Measurements from ENCODE around the gene CACNB4.

Gene CACNB4

DNA sequence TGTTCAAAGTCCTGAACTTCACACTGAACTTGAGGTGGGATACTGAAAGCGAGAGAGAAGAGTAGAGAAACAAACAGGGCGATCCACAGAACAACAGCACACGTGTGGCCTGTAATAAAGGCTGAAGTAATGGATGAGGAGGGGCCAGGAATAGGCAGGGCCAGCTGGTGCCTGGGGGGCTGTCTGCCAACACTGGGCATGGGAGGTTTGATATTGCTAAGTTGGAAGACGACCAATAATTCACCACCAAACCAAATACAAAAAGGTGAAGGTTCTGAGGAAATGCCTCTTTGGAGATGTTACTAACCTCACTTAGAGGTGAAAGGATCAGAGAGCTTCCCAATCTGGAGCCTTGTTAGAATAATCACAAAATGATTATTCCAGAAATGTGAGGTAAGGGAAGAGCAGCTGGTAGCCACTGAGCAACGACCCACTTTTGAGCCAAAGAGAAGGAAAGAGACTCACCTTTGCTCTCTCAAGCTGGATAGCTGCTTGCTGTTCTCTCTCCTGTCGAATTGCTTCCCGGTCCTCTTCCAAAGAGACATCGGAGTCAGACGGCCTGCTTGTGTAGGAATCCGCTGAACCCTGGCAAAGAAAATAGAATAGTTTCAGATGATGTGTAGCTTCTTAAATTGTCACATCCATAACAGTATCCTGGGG lies 215.9 kb downstream of the CACNB4 start:
- Histone ChIP-seq H3K27me3 (ENCODE audit: insufficient read depth, low read length, poor library complexity, severe bottlenecking) (no peaks in the 10 kb centered on the region), H3K9me2 (replicated peaks; ENCODE audit: low read depth, low read length) (no peaks in the 10 kb centered on the region), H3K36me3 (ENCODE audit: insufficient read depth, low read length) (no peaks in the 10 kb centered on the region), H3F3A (ENCODE audit: low read depth) (no peaks in the 10 kb centered on the region), H2AFZ (ENCODE audit: low read length) (no peak overlapping the region), H3K4me1 (ENCODE audit: insufficient read depth, low read length, poor library complexity, severe bottlenecking) (peaks cover 9% of the 10 kb centered on the region), H3K9ac (ENCODE audit: low read depth, low read length, poor library complexity, severe bottlenecking) (no peak overlapping the region), H3K79me2 (ENCODE audit: insufficient read depth, low read length) (no peaks in the 10 kb centered on the region), H3K4me3 (ENCODE audit: low read length, poor library complexity, severe bottlenecking) (no peak overlapping the region), H3K9me3 (ENCODE audit: insufficient read depth, low read depth, low read length) (no peaks in the 10 kb centered on the region), H4K20me1 (ENCODE audit: insufficient read depth, low read length, poor library complexity, severe bottlenecking) (no peaks in the 10 kb centered on the region), H3K4me2 (ENCODE audit: low read depth, low read length, poor library complexity, severe bottlenecking) (no peak overlapping the region)
- TF ChIP-seq, protein P1, sequence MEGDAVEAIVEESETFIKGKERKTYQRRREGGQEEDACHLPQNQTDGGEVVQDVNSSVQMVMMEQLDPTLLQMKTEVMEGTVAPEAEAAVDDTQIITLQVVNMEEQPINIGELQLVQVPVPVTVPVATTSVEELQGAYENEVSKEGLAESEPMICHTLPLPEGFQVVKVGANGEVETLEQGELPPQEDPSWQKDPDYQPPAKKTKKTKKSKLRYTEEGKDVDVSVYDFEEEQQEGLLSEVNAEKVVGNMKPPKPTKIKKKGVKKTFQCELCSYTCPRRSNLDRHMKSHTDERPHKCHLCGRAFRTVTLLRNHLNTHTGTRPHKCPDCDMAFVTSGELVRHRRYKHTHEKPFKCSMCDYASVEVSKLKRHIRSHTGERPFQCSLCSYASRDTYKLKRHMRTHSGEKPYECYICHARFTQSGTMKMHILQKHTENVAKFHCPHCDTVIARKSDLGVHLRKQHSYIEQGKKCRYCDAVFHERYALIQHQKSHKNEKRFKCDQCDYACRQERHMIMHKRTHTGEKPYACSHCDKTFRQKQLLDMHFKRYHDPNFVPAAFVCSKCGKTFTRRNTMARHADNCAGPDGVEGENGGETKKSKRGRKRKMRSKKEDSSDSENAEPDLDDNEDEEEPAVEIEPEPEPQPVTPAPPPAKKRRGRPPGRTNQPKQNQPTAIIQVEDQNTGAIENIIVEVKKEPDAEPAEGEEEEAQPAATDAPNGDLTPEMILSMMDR (conservative IDR thresholded peaks at IDR 0.05; ENCODE audit: low read length) = no peak
- TF ChIP-seq EZH2phosphoT487 (IDR thresholded peaks at IDR 0.05; ENCODE audit: borderline replicate concordance) = no peak

DNA sequence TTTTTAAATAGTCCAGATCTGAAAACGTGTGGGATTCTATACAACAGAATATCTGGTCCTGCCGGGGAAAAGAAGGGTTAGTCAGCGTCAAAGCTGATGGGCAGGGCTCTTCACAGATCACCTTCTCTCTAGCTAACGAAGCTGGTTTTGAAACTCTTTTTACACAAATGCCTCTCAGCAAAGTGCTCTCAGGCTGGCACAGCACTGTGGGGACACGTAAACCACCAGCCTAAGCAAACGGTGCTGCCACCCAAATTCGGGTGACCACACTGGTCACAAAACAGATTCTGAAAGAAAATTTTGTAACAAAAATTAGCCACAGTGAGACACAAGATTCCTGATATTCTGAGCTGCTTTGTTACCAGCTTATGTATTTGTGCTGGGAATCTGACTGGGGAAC lies 217.5 kb downstream of the CACNB4 start:
- Histone ChIP-seq H3K4me3 (ENCODE audit: low read length, poor library complexity, severe bottlenecking) (no peak overlapping the region), H3K9me3 (ENCODE audit: insufficient read depth, low read depth, low read length) (no peaks in the 10 kb centered on the region), H4K20me1 (ENCODE audit: insufficient read depth, low read length, poor library complexity, severe bottlenecking) (no peaks in the 10 kb centered on the region), H3K4me2 (ENCODE audit: low read depth, low read length, poor library complexity, severe bottlenecking) (no peak overlapping the region), H2AFZ (ENCODE audit: low read length) (no peak overlapping the region), H3K9me2 (replicated peaks; ENCODE audit: low read depth, low read length) (no peaks in the 10 kb centered on the region), H3K4me1 (ENCODE audit: insufficient read depth, low read length, poor library complexity, severe bottlenecking) (peaks cover 9% of the 10 kb centered on the region), H3K79me2 (ENCODE audit: insufficient read depth, low read length) (no peaks in the 10 kb centered on the region), H3F3A (ENCODE audit: low read depth) (no peaks in the 10 kb centered on the region), H3K9ac (ENCODE audit: low read depth, low read length, poor library complexity, severe bottlenecking) (no peak overlapping the region), H3K36me3 (ENCODE audit: insufficient read depth, low read length) (no peaks in the 10 kb centered on the region), H3K27me3 (ENCODE audit: insufficient read depth, low read length, poor library complexity, severe bottlenecking) (no peaks in the 10 kb centered on the region)
- TF ChIP-seq EZH2phosphoT487 (IDR thresholded peaks at IDR 0.05; ENCODE audit: borderline replicate concordance) = no peak
- TF ChIP-seq, protein P1 (conservative IDR thresholded peaks at IDR 0.05; ENCODE audit: low read length) = no peak

DNA sequence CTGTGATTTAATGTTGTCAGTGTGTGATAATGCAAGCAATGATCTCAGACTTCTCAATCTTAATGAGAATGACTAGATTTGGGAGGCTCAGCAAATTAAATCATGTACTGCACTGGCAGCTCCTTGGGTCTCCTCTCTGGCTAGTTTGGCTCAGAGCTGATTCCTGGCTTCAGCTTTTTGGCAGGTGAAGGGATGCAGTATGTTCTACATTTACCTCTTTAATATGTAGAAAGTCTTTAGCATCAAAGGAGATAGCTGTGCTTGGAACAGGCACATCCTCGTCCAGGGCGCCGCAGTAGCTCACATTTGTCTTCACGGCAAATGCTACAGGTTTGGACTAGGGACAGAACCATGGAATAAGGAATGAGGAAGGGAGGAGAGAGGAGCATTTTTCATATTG lies 218.3 kb downstream of the CACNB4 start:
- Histone ChIP-seq H3K36me3 (ENCODE audit: insufficient read depth, low read length) (no peaks in the 10 kb centered on the region), H3F3A (ENCODE audit: low read depth) (no peaks in the 10 kb centered on the region), H3K9ac (ENCODE audit: low read depth, low read length, poor library complexity, severe bottlenecking) (no peak overlapping the region), H3K4me3 (ENCODE audit: low read length, poor library complexity, severe bottlenecking) (no peak overlapping the region), H3K4me1 (ENCODE audit: insufficient read depth, low read length, poor library complexity, severe bottlenecking) (peaks cover 9% of the 10 kb centered on the region), H3K27me3 (ENCODE audit: insufficient read depth, low read length, poor library complexity, severe bottlenecking) (no peaks in the 10 kb centered on the region), H2AFZ (ENCODE audit: low read length) (no peak overlapping the region), H3K9me3 (ENCODE audit: insufficient read depth, low read depth, low read length) (no peaks in the 10 kb centered on the region), H3K4me2 (ENCODE audit: low read depth, low read length, poor library complexity, severe bottlenecking) (no peak overlapping the region), H4K20me1 (ENCODE audit: insufficient read depth, low read length, poor library complexity, severe bottlenecking) (no peaks in the 10 kb centered on the region), H3K9me2 (replicated peaks; ENCODE audit: low read depth, low read length) (no peaks in the 10 kb centered on the region), H3K79me2 (ENCODE audit: insufficient read depth, low read length) (no peaks in the 10 kb centered on the region)
- no peak for TF ChIP-seq EZH2phosphoT487 (IDR thresholded peaks at IDR 0.05; ENCODE audit: borderline replicate concordance)
- TF ChIP-seq, protein P1 (conservative IDR thresholded peaks at IDR 0.05; ENCODE audit: low read length) = no peak

Measured in Loucy (cell line).